ENCODE data around the gene SEMA5A.

GRCh38 chr5:9249231-9249630 lies 296.6 kb downstream of the SEMA5A start:
- TF ChIP-seq, protein P1, sequence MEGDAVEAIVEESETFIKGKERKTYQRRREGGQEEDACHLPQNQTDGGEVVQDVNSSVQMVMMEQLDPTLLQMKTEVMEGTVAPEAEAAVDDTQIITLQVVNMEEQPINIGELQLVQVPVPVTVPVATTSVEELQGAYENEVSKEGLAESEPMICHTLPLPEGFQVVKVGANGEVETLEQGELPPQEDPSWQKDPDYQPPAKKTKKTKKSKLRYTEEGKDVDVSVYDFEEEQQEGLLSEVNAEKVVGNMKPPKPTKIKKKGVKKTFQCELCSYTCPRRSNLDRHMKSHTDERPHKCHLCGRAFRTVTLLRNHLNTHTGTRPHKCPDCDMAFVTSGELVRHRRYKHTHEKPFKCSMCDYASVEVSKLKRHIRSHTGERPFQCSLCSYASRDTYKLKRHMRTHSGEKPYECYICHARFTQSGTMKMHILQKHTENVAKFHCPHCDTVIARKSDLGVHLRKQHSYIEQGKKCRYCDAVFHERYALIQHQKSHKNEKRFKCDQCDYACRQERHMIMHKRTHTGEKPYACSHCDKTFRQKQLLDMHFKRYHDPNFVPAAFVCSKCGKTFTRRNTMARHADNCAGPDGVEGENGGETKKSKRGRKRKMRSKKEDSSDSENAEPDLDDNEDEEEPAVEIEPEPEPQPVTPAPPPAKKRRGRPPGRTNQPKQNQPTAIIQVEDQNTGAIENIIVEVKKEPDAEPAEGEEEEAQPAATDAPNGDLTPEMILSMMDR (IDR thresholded peaks at IDR 0.05) = no peak
- TF ChIP-seq POLR2A (IDR thresholded peaks at IDR 0.05) = no peak
